Measurements from ENCODE around the gene MTMR4. TPM values are rescaled to one million over a fixed set of nuclear protein-coding genes. Genes with fewer than 3 reads are reported as not detected.

Gene MTMR4
- total and polyA plus RNA-seq, 2 experiments from 2014 or later, result 11.1 to 42.2 TPM

DNA sequence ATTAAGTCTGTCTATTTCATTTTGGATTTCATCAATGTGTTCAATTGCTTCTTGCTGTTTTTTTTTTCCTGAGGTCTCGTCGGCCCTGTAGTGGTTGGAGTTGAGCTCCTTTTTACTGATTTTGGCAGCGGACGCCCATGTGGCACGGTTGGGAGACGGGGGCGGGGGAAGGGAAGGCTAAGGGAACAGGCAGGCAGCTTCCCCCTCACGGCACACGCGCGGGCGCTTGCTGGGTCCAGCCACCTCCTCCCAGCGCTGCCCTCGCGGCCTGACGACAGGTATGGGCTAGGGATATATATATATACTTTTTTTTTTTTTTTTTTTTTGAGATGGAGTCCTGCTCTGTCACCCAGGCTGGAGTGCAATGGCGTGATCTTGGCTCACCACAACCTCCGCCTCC is 37.6 kb downstream of the MTMR4 start (continued):
- TF ChIP-seq, protein P1, sequence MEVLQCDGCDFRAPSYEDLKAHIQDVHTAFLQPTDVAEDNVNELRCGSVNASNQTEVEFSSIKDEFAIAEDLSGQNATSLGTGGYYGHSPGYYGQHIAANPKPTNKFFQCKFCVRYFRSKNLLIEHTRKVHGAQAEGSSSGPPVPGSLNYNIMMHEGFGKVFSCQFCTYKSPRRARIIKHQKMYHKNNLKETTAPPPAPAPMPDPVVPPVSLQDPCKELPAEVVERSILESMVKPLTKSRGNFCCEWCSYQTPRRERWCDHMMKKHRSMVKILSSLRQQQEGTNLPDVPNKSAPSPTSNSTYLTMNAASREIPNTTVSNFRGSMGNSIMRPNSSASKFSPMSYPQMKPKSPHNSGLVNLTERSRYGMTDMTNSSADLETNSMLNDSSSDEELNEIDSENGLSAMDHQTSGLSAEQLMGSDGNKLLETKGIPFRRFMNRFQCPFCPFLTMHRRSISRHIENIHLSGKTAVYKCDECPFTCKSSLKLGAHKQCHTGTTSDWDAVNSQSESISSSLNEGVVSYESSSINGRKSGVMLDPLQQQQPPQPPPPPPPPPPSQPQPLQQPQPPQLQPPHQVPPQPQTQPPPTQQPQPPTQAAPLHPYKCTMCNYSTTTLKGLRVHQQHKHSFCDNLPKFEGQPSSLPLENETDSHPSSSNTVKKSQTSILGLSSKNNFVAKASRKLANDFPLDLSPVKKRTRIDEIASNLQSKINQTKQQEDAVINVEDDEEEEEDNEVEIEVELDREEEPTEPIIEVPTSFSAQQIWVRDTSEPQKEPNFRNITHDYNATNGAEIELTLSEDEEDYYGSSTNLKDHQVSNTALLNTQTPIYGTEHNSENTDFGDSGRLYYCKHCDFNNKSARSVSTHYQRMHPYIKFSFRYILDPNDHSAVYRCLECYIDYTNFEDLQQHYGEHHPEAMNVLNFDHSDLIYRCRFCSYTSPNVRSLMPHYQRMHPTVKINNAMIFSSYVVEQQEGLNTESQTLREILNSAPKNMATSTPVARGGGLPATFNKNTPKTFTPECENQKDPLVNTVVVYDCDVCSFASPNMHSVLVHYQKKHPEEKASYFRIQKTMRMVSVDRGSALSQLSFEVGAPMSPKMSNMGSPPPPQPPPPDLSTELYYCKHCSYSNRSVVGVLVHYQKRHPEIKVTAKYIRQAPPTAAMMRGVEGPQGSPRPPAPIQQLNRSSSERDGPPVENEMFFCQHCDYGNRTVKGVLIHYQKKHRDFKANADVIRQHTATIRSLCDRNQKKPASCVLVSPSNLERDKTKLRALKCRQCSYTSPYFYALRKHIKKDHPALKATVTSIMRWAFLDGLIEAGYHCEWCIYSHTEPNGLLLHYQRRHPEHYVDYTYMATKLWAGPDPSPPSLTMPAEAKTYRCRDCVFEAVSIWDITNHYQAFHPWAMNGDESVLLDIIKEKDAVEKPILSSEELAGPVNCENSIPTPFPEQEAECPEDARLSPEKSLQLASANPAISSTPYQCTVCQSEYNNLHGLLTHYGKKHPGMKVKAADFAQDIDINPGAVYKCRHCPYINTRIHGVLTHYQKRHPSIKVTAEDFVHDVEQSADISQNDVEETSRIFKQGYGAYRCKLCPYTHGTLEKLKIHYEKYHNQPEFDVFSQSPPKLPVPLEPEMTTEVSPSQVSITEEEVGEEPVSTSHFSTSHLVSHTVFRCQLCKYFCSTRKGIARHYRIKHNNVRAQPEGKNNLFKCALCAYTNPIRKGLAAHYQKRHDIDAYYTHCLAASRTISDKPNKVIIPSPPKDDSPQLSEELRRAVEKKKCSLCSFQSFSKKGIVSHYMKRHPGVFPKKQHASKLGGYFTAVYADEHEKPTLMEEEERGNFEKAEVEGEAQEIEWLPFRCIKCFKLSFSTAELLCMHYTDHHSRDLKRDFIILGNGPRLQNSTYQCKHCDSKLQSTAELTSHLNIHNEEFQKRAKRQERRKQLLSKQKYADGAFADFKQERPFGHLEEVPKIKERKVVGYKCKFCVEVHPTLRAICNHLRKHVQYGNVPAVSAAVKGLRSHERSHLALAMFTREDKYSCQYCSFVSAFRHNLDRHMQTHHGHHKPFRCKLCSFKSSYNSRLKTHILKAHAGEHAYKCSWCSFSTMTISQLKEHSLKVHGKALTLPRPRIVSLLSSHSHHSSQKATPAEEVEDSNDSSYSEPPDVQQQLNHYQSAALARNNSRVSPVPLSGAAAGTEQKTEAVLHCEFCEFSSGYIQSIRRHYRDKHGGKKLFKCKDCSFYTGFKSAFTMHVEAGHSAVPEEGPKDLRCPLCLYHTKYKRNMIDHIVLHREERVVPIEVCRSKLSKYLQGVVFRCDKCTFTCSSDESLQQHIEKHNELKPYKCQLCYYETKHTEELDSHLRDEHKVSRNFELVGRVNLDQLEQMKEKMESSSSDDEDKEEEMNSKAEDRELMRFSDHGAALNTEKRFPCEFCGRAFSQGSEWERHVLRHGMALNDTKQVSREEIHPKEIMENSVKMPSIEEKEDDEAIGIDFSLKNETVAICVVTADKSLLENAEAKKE (CRISPR knock-in tag; IDR thresholded peaks at IDR 0.05), result no peak
- TF ChIP-seq ZNF331 (CRISPR knock-in tag; IDR thresholded peaks at IDR 0.05; ENCODE audit: low read depth) (no peak), CREB1 (CRISPR knock-in tag; IDR thresholded peaks at IDR 0.05; ENCODE audit: low read depth) (no peak), POLR2AphosphoS5 (IDR thresholded peaks at IDR 0.05; ENCODE audit: low read depth) (no peak)

DNA sequence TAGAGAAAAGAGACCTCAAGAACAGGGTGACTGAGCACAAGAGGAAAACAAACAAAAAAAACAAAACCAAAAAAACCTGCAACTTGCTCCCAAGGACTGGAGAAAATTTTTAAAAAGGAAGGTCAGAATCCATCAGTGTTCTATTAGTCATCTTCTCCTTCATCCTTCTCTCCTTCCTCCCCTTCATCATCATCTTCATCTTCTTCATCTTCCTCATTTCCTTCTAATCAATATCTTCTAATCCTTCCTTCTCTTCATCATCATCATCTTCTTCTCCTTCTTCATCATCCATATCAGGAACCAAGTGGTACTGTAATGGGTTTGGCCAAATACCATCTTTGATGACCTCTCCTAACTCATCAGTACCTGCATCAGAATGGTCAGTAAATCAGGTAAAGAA is 38.5 kb downstream of the MTMR4 start:
- no peaks in the 10 kb centered on the region for H3F3A ChIP-seq (replicated peaks; ENCODE audit: low read depth)
- no peak overlapping the region for H2AFZ ChIP-seq
- no peaks in the 10 kb centered on the region for H3K9me3 Mint-ChIP-seq
- no peaks in the 10 kb centered on the region for H3K27me3 Mint-ChIP-seq (ENCODE audit: insufficient read depth, low read depth, poor library complexity)
- no peaks in the 10 kb centered on the region for H3K36me3 Mint-ChIP-seq (ENCODE audit: low read depth)
- H3K4me1 ChIP-seq (ENCODE audit: insufficient read depth), result no peaks in the 10 kb centered on the region
- H3K36me3 ChIP-seq (ENCODE audit: insufficient read depth), result no peaks in the 10 kb centered on the region
- TF ChIP-seq, protein P2, sequence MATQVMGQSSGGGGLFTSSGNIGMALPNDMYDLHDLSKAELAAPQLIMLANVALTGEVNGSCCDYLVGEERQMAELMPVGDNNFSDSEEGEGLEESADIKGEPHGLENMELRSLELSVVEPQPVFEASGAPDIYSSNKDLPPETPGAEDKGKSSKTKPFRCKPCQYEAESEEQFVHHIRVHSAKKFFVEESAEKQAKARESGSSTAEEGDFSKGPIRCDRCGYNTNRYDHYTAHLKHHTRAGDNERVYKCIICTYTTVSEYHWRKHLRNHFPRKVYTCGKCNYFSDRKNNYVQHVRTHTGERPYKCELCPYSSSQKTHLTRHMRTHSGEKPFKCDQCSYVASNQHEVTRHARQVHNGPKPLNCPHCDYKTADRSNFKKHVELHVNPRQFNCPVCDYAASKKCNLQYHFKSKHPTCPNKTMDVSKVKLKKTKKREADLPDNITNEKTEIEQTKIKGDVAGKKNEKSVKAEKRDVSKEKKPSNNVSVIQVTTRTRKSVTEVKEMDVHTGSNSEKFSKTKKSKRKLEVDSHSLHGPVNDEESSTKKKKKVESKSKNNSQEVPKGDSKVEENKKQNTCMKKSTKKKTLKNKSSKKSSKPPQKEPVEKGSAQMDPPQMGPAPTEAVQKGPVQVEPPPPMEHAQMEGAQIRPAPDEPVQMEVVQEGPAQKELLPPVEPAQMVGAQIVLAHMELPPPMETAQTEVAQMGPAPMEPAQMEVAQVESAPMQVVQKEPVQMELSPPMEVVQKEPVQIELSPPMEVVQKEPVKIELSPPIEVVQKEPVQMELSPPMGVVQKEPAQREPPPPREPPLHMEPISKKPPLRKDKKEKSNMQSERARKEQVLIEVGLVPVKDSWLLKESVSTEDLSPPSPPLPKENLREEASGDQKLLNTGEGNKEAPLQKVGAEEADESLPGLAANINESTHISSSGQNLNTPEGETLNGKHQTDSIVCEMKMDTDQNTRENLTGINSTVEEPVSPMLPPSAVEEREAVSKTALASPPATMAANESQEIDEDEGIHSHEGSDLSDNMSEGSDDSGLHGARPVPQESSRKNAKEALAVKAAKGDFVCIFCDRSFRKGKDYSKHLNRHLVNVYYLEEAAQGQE (IDR thresholded peaks at IDR 0.05; ENCODE audit: unreplicated experiment), result no peak
- TF ChIP-seq JUNB (IDR thresholded peaks at IDR 0.05; ENCODE audit: unreplicated experiment) (no peak), EZH2phosphoT487 (IDR thresholded peaks at IDR 0.05; ENCODE audit: unreplicated experiment) (no peak), ZNF331 (CRISPR knock-in tag; IDR thresholded peaks at IDR 0.05; ENCODE audit: low read depth) (no peak), CREB1 (CRISPR knock-in tag; IDR thresholded peaks at IDR 0.05; ENCODE audit: low read depth) (no peak), ZNF114 (CRISPR knock-in tag; IDR thresholded peaks at IDR 0.05) (no peak)
- TF ChIP-seq, protein P3, sequence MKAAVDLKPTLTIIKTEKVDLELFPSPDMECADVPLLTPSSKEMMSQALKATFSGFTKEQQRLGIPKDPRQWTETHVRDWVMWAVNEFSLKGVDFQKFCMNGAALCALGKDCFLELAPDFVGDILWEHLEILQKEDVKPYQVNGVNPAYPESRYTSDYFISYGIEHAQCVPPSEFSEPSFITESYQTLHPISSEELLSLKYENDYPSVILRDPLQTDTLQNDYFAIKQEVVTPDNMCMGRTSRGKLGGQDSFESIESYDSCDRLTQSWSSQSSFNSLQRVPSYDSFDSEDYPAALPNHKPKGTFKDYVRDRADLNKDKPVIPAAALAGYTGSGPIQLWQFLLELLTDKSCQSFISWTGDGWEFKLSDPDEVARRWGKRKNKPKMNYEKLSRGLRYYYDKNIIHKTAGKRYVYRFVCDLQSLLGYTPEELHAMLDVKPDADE (IDR thresholded peaks at IDR 0.05), result no peak
- no peaks in the 10 kb centered on the region for H3K27me3 ChIP-seq (ENCODE audit: insufficient read depth)
- H3K27ac ChIP-seq (ENCODE audit: low read depth), result no peak overlapping the region
- DNase-seq (ENCODE audit: low spot score), result no peak
- no peak overlapping the region for H3K4me3 ChIP-seq
- H3K79me2 ChIP-seq (replicated peaks; ENCODE audit: insufficient read depth), result no peaks in the 10 kb centered on the region
- no peak for ATAC-seq
- H3K4me1 Mint-ChIP-seq, result no peaks in the 10 kb centered on the region; the same call in 2 of the 3 replicates
- no peaks in the 10 kb centered on the region for H3K9me2 ChIP-seq (ENCODE audit: insufficient read depth)
- no peak overlapping the region for H3K4me3 Mint-ChIP-seq
- no peak overlapping the region for H3K27ac Mint-ChIP-seq
- no peaks in the 10 kb centered on the region for H4K20me1 ChIP-seq (replicated peaks; ENCODE audit: insufficient read depth)
- H3K4me2 ChIP-seq, result no peak overlapping the region

Measured in GM23338 (cell line).